SH-SY5Y (cell line): ENCODE results near the gene TTC28.

Experiments used
- GATA2 ChIP-seq: IDR thresholded peaks from 2 replicates; pipeline ENCODE4 v1.6.1; 2011; ENCODE audit warnings: mild to moderate bottlenecking, low read depth, low read length
- GATA3 ChIP-seq: IDR thresholded peaks from 2 replicates; pipeline ENCODE4 v1.6.1; 2011; ENCODE audit warnings: low read depth, mild to moderate bottlenecking, low read length, moderate library complexity

GRCh38 chr22:28204382-28204781, 475.3 kb downstream of the TTC28 start:
- TF ChIP-seq GATA3: no peak
- no peak for TF ChIP-seq GATA2
